Fibroblast of skin of back (primary cell): ENCODE data around the gene WDR5.

Source experiments
- DNase-seq: peaks from one replicate; pipeline ENCODE4 v3.0.0-alpha.2; 2013

WDR5 gene

DNA sequence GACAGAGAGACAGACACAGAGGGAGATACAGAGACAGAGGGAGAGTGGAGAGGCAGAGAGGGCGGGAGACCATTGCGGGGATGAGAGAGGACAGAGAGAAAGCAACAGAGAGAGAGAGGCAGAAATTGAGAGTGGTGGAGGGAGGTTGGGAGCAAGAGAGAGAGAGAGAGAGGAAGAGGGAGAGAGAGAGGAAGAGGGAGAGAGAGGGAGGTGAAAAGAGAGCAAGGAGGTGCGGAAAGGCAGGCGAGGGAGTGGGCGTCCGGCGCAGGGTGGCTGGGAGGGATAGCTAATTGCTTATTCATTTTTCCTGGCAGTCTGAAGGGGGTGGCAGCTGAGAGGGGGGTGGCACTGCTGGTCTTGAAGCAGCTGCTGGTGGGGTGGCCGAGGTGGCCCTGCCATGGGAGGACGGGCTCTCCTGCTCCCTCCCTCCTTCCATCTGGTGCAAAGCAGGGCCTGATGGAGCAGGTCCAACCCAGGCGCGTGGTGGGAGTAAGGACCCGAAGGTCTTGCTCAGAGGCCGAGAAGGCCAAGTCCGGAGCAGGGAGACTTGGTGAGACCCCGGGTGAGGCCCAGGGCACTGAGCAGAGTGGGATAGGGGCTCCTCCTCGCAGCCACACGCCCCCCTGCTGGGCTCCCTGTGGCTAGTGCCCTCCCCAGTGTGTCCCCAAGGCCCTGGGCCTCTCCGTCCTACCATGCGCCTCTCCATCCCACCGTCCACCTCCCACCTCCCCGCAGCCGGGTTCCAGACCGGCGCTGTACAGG lies 53.8 kb downstream of the WDR5 start:
- DNase-seq, result no peak

DNA sequence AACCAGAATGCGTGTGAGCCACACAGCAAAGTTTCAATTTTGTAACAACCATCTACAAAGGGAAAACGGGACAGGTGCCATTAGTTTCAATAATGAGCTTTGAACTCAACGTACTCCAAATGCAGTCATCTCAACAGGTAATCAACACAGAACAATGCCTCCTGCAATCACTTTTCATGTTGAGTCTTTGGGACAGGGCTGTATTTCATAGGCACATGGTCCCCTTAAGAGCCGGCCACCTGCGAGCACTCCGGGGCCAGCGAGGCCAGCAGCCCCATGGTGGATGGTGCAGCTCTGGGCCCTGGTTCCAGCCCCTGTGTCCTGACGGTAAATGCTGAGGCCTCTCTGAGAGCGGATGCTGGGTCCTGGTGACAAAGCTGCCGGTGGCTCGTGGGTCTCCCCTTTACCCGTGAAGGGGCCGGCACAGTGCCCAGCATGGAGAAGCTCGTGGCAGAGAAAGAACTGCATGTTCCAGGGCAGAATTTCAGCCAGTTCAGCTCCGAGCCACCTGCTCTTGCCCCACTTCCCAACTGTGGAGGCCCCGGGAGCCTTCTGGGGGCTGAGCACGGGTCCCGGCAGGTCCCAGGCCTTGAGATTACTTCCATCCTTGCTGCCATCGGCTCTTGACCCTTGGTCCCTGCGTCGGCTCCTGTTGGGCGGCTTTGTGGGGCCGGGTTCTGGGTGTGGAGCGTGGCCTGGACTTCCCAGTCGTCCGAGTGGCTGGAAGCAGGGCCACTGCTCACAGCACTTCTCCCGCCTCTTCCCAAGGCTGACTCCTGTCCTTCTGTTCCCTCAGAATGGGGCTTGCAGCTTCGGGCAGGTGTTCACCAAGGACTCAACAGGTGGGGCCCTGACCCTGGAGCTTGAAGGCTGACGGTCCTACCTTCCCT lies 54.6 kb downstream of the WDR5 start:
- no peak for DNase-seq

DNA sequence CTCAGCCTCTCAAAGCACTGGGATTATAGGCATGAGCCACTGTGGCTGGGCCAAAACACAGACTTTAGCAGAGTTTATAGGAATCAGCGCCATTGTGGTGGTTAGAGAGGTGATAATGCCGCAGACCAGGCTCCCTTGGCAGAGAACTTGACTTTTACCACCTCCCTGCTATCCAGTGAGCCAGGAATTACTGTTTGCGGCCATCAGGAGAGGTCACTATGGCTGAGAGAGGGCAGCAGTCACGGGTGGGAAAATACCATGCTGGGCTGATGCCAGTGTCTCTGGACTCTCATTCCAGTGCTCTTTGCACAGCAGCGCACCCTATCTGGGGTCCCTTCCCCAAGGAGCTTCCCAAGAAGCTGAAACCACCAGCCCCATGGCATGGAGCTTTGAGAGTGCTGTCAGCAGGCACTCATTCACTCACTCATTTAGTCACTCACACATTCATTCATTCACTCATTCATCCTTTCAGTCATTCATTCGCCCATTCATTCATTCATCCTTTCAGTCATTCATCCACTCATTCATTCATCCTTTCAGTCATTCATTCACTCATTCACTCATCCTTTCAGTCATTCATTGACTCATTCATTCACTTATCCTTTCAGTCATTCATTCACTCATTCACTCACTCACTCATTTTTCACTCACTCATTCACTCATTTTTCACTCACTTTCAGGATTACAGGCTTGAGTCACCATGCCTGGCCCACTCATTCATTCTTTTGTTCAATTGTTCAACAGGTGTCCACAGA lies 55.8 kb downstream of the WDR5 start:
- DNase-seq, result no peak

DNA sequence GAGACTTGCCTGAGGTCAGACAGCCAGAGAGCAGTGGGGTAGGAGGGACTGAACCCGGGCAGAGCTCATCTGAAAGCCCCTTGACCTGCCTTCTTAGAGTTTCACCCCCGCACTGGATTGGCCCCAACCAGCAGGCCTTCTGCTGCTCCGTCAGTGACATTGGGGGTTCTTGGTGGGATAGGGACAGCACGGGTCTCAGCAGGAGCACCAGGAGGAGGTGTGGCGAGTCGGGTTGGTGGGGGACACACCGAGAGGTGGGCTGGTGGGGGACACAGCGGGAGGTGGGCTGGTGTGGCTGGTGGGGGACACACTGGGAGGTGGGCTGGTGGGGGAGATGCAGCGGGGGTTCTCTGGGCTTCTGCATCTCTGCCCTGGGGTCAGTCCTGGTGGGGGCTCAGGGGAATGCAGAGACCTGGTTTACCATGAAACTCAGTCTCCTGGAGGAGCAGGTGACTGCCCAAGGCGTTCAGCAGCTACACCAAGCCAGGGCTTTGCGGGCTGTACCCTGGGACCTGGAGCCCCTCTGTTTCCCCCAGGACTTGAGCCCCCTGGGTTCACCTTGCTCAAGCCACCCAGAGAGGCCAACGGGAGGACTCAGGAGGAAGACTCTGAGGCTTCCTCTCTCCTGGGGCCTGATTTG lies 56.5 kb downstream of the WDR5 start:
- no peak for DNase-seq

DNA sequence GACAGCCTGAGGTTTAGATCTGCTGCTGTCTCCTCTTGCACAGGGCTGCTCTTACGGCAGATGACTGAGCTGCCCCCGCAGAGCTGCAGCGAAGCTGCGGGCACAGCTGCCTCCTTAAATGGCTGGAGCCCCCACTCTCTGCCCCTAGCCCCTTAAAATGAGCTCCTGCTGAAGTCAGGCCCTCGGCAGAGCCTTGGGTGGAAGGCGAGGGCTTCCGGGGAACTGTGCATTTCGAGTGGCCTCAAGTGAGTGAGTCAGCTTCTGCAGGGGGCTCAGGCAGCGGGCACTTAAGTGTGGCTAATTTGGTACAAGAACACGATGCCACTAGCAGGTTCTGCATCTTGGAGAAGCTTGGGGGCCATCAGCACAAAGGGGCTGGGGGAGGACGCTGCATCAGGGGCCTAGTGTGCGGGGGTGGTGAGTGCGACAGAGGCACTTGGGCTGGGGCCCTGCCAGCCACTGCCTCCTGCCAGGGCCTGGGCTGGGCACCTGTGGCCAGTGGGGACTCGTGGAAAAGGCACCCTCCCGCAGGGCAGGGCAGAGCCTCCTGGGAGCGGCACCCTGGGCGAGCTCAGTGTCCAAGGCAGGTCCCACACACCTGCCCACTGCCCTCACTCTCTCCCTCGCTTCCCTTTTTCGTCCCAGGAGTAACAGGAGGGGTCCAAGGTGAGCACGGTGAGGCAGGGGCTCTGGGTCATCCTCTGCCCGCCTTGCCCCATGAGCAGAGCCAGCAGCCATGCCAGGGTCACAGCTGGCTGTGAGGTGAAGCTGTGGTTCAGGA lies 57.3 kb downstream of the WDR5 start:
- DNase-seq, result no peak

DNA sequence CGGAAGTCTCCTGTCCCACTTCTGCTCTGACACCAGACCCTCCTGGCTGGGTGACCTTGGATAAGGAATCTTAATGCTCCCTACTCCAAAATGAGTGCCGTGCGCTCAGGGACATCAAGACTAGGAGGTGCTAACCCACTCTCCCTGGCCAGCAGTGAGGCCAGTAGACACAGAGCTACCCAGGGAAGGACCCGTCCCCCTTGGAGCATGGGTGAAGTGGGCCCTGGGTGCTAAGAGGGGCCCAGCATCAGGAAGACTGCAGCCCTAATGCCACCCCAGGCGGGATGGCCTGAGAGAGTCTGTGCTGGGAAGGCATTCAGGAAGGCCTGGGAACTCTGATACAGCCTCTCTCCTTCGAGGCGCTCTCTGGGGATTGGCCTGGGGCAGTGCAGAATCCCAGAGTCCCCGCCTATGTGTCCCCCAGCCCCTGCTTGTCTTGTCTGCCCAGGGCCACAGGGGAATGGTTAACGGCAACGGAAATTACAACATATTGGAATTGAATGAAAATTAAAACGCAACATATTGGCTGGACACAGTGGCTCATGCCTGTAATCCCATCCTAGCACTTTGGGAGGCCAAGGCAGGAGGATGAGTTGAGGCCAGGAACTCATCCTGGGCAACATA lies 58.1 kb downstream of the WDR5 start:
- DNase-seq, result no peak

DNA sequence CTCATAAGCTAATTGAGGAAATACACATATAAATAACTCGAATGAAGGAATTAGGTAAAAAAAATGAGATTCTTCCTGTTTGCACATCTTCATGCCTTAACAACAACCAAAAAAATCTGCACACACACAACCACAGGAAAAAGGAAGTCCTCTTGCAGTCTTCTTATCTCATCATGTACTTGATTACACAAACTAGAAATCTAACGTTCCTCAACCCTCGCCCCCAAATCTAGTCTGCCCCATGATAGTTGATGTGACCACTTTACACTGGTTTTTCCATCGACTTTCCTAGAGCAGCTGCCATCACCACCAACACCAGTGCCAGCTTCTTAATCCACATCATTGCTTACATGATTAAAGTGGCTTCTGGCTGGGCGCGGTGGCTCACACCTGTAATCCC lies 59.7 kb downstream of the WDR5 start:
- no peak for DNase-seq

DNA sequence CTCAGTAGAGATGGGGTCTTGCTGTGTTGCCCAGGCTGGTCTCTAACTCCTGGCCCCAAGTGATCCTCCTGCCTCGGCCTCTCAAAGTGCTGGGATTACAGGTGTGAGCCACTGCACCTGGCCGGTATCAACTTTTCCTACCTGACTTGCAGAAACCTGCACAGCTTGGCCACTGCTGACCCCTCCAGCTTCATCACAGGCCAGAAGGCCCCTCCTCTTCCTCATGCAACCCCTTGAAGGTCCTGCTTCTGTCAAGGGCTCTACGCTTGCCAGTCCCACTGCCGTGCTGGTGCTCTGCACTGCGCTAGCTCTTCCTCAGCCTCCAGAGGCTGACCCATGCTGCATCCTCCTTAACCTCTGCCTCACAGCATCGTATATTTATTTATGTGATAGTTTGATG lies 61.0 kb downstream of the WDR5 start:
- no peak for DNase-seq

DNA sequence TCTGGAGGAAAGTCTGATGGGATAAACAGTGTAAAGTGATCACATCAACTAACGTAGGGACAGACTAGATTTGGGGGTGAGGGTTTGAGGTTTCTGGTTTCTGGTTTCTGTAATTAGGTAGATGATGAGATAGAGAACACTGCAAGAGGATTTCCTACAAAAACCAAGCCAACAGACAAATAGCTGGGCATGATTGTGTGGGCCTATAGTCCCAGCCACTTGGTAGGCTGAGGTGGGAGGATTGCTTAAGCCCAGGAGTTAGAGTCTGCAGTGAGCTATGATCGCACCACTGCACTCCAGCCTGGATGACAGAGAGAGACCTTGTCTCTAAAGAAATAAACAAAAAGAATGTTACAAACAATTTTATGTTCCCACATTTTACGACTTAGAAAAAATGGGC lies 62.9 kb downstream of the WDR5 start:
- DNase-seq, result no peak

DNA sequence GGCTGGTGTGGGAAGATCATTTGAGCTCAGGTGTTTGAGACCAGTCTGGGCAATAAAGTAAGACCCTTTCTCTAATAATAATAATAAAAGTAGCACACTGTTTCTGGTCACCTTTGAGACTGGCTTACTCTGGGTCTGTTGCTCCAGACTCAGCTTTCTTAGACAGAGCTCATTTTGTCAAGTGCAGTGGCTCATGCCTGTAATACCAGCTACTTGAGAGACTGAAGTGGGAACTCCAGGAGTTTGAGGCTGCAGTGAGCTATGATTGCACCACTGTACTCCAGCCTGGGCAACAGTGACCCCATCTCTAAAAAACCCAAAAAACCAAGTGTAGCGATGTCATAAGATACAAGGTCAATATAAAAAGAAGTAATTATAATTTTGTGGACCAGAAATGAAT lies 64.8 kb downstream of the WDR5 start:
- DNase-seq, result no peak

DNA sequence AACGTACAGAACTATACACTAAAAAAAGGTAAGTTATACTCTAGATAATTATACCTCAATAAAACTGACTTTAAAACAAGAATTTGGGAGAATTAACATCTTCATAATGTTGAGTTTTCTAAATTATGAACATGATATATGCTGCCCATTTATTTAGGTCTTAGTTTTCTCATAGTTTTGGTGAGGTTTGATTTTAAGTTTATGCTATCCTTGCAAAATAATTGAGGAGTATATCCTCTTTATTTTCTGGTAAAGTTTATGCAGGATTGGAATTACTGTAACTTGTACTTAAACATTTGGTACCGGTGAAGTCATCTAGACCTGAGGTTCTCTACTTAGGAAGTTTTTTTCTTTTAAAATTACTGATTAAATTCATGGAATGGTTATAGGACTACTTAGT lies 67.3 kb downstream of the WDR5 start:
- no peak for DNase-seq

DNA sequence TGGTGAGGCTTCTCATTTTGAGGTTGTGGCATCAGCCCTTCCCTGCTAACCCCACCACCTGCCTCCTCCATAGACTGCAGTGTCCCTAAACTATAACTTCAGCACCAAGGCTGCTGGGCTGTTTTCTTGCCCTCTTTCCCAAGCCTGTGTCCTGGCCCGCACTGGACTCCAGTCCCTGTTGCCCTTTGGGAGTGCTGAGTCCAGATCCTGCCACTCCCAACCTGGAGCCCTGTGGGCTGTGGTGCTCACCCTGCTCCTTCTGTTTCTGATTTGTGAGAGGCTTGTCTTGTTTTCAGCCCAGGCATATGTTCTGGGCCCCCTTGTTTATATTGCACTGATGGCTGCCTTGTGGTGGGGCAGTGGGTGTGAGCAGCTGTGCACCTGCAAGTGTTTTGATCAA lies 68.2 kb downstream of the WDR5 start:
- DNase-seq, result no peak

DNA sequence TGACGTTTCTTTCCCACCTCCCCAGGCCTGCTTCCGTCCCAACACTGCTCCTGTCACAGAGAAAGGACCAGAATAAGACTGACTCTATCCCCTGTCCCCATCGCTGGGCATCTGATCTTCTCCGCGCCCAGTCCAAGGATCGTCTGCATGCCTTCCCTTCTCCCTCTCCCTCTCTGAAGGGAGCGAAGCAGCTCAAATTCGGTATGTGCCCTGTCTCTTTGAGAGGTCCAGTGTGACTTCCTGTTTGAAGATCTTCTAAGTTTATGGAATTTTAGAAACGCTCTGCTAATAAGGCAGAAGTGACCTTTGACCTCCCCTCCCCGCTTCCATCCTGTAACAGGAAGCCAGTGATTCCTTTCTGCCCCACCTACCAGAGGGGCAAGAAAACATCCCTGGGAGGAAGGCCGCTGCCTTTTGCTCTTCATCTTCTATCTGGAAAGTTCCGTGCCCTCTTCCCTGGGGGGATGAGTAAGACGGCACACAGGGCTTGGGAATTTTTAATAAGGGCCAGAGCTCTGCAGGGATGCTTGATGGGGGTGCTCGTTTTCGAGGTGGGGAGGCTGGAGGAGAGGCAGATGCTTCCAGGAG lies 69.2 kb downstream of the WDR5 start:
- DNase-seq, result peak; percentile 73

DNA sequence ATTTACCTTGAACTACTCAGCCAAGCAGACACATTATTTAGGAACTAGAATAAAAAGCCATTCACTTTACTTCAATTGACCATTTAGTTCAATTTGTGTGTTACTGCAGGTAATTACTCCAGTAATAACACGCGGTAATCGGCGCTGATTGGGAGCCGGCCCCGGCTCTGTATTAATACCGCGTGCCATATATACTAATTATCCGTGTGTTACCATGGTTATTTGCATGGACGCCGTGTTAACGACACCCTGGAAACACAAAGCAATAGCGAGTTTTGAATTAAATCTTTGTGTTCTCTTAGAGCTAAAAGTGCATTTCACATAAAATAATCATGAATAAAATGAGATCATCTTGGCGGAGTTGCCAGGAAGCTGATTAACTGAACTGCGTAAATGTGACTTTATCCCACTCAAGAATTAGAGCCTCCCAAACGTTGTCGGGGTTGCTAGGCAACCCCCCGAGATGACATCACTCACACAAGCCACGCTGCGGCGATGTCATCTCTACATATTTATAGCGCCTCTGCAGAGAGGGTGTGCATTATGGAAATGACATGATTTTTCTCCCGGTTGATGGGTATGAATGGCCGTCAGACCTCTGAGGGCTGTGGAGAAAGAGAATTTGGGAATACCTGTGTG lies 69.9 kb downstream of the WDR5 start:
- DNase-seq, result peak; percentile 62

DNA sequence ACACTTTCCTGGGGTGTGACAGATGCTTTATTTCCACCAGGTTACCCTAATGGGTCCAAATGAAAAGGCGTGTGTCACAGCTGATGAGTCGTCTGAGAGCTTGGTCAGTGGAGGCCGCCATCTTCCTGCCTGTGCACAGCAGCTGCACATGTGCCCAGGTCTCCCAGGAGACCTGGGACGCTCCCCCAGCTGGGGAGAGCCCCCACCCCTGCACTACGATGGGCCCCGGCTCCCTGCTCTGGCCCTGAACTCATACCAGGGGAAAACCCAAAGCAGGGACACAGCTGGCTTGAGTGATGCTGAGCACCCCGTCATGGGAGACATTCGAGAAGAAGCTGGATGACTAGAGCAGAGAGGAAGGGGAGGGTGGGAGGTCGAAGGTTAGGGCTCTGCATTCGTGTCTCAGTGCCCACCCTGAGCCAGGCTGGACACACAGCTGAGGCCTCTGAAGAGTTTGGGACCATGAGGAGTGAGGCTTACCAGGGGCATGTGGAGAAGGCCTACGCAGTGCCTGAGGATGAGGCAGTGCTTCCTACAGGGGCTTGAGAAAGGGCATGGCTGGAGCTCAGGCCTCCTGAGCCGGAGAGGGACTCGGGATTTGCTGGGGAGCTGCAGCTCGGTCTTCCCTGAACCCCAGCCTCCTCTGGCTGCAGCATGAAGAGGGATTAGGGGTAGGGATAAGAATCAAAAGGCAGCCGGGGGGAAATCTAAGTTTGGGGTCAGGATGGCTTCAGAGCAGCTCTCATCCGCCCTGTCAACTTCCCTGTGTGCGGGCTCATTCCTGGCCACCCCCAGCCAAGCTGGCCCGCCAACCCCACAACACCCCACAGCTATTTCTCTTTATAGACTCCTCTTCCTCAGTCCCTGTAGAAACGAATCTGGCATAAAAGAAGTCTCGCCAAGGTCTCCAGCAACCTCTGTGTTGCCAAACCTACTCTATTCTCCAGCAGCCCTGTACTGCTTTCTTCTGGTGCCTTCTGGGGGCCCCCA lies 70.7 kb downstream of the WDR5 start:
- no peak for DNase-seq

DNA sequence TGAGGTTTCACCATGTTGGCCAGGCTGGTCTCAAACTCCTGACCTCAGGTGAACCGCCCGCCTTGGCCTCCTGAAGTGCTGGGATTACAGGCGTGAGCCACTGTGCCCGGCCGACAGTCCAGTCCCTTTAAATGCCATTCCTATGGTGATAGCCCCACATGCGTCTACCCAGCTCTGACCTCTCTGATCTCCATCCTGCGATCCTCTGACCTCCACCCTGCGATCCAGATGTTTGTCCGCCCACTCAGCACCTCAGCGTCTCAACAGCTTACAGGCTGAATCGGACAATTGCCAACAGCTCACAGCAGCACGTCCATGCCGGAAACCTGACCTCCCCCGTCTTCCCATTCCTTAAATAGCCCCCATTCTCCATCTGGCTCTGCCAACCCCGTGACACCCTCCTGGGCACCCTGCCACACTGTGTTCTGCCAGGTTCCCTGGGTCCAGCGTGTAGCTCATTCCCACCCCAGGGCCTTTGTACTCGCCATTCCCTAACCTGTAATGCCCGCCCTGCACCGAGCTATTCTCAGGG lies 72.5 kb downstream of the WDR5 start:
- no peak for DNase-seq

DNA sequence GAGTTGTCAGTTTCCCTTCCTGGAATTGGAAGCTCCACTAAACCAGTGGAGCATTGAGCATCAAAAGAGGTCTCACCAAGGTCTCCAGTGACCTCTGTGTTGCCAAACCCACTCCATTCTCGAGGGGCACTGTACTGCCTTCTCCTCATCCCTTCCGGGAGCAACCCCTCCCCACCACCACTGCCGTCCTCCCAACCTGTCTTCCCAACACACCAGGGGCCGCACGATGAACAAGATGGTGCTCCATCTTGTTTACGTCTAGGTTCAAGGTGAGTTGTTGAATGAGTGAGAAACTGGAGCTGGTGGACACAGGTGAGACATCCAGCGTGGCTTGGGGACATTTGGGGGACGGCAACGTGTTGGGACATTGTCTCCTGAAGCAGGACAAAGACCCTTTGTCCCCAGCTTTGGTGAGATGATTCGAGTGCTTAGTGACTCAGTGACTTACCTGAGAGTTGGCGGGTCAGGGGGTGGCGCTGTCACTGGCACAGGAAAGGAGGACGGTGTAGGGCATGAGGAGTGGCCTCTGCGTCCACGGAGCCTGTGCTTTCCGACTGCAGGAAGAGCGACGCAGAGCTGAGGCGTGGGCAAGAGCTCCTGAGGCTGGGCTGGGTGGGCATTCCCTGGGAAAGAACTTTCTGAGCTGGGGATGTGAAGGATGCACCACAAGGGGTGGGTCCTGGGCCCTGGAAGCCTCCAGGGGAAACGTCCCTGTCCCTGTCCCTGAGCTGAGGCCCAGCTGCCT lies 73.3 kb downstream of the WDR5 start:
- no peak for DNase-seq
